ENCODE data around the gene RHEB. TPM values are rescaled to one million over a fixed set of nuclear protein-coding genes. Genes with fewer than 3 reads are reported as not detected.

RHEB gene
- total and polyA plus RNA-seq, 2 donors (not counting 3 experiments of a cell fraction or from before 2014, with no cell fraction given): 59.4 to 108 TPM

DNA sequence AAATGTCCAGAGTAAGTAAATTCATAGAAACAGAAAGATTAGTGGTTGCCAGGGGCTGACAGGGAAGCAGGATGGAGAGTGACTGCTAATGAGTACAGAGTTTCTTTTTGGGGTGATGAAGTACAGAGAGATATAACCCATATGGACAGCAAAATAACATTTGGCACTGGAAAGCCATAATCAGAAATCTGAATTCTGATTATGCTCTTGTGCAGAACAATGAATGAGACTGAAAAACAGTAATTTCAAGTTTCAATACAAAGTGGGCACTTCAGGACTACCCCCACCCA is 4.5 kb downstream of the RHEB start:
- Histone ChIP-seq H2AFZ (ENCODE audit: low read depth, low read length) (no peak overlapping the region), H3K4me3 (replicated peaks in 1 of 3; ENCODE audit: insufficient read depth in 1 of 3, low read depth in 1 of 3, low read length in 3 of 3) (no peak overlapping the region), H3K36me3 (ENCODE audit: control insufficient read depth in 2 of 2, extremely low read depth in 1 of 2, insufficient read depth in 2 of 2, low read length in 2 of 2) (no peaks in the 10 kb centered on the region), H3K4me1 (ENCODE audit: control insufficient read depth, extremely low read depth, insufficient read depth, low read length) (peaks cover 9% of the 10 kb centered on the region), H3K79me2 (ENCODE audit: control insufficient read depth, insufficient read depth, low read length) (peaks cover 90% of the 10 kb centered on the region), H3K4me2 (ENCODE audit: insufficient read depth, low read length) (no peak overlapping the region), H3K9me1 (replicated peaks; ENCODE audit: control insufficient read depth, extremely low read depth, insufficient read depth, low read length) (no peaks in the 10 kb centered on the region), H3K9ac (replicated peaks; ENCODE audit: extremely low read depth, insufficient read depth, low read length) (no peak overlapping the region), H4K20me1 (replicated peaks; ENCODE audit: control insufficient read depth, extremely low read depth, insufficient read depth, low read length) (peaks cover 29% of the 10 kb centered on the region), H3K9me3 (replicated peaks; ENCODE audit: control insufficient read depth, insufficient read depth, low read length) (no peaks in the 10 kb centered on the region), H3K27me3 (ENCODE audit: control insufficient read depth in 2 of 2, insufficient read depth in 2 of 2, low read length in 2 of 2) (no peaks in the 10 kb centered on the region), H3K27ac (ENCODE audit: insufficient read depth, low read depth, low read length) (no peak overlapping the region)
- dilution Hi-C loops (cut with MboI; ENCODE audit: extremely low pct_ligation_motif_present, low sequenced_read_pairs): no loop called here
- CTCF ChIA-PET: no interaction called here
- DNase-seq (ENCODE audit: low read depth, low spot score): no peak
- POLR2A ChIA-PET: no interaction called here
- TF ChIP-seq, protein P1, sequence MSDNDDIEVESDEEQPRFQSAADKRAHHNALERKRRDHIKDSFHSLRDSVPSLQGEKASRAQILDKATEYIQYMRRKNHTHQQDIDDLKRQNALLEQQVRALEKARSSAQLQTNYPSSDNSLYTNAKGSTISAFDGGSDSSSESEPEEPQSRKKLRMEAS (IDR thresholded peaks at IDR 0.05; ENCODE audit: insufficient read depth, insufficient read length): no peak
- TF ChIP-seq EZH2 (IDR thresholded peaks at IDR 0.05; ENCODE audit: borderline replicate concordance, low read depth, low read length, severe bottlenecking) (no peak), POLR2AphosphoS5 (IDR thresholded peaks at IDR 0.05; ENCODE audit: insufficient read depth, low read depth, low read length) (no peak)
- intact Hi-C loops (cut with micrococcal nuclease): no loop called here
- FAIRE-seq: no peak
- no TSS peak for BruUV-seq (replicated peaks)

DNA sequence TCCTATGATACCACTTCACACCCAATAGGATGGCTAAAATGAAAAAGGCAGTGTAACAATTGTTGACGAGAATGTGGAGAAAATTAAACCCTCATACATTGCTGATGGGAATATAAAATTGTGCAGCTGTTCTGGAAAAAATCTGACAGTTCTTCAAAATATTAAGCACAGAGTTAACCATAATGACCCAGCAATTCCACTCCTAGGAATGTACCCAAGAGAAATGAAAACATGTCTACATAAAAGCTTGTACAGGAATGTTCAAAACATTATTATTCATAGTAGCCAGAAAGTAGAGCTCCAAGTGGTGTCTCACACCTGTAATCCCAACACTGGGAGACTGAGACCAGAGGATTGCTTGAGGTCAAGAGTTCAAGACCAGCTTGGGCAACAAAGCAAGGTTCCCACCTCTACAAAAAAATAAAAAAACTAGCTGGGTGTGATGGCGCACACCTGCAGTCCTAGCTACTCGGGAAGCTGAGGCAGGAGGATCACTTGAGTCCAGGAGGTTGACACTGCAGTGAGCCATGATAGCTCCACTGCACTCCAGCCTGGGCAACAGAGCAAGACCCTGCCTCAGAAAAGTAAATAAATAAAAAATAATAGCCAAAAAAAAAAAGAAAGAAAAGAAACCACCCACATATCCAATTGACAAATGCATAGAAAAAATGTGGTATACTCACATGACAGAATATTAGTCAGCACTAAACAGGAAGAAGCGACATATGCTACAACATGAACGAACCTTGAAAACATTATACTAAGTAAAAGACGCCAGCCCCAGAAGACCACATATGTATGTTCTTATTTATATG is 5.0 kb downstream of the RHEB start:
- Histone ChIP-seq H2AFZ (ENCODE audit: low read depth, low read length) (no peak overlapping the region), H4K20me1 (replicated peaks; ENCODE audit: control insufficient read depth, extremely low read depth, insufficient read depth, low read length) (peaks cover 31% of the 10 kb centered on the region), H3K9ac (replicated peaks; ENCODE audit: extremely low read depth, insufficient read depth, low read length) (no peak overlapping the region), H3K27ac (ENCODE audit: insufficient read depth, low read depth, low read length) (no peak overlapping the region), H3K9me3 (replicated peaks; ENCODE audit: control insufficient read depth, insufficient read depth, low read length) (no peaks in the 10 kb centered on the region), H3K27me3 (ENCODE audit: control insufficient read depth in 2 of 2, insufficient read depth in 2 of 2, low read length in 2 of 2) (no peaks in the 10 kb centered on the region), H3K36me3 (ENCODE audit: control insufficient read depth in 2 of 2, extremely low read depth in 1 of 2, insufficient read depth in 2 of 2, low read length in 2 of 2) (no peaks in the 10 kb centered on the region), H3K4me1 (ENCODE audit: control insufficient read depth, extremely low read depth, insufficient read depth, low read length) (peaks cover 9% of the 10 kb centered on the region), H3K79me2 (ENCODE audit: control insufficient read depth, insufficient read depth, low read length) (peaks cover 95% of the 10 kb centered on the region), H3K9me1 (replicated peaks; ENCODE audit: control insufficient read depth, extremely low read depth, insufficient read depth, low read length) (no peaks in the 10 kb centered on the region), H3K4me3 (replicated peaks in 1 of 3; ENCODE audit: insufficient read depth in 1 of 3, low read depth in 1 of 3, low read length in 3 of 3) (no peak overlapping the region), H3K4me2 (ENCODE audit: insufficient read depth, low read length) (no peak overlapping the region)
- no peak for TF ChIP-seq FOS (IDR thresholded peaks at IDR 0.05; ENCODE audit: borderline replicate concordance, insufficient read depth, low read length)
- TF ChIP-seq JUN (IDR thresholded peaks at IDR 0.05; ENCODE audit: borderline replicate concordance, insufficient read depth, insufficient read length, low read depth): no peak
- TF ChIP-seq, protein P2, sequence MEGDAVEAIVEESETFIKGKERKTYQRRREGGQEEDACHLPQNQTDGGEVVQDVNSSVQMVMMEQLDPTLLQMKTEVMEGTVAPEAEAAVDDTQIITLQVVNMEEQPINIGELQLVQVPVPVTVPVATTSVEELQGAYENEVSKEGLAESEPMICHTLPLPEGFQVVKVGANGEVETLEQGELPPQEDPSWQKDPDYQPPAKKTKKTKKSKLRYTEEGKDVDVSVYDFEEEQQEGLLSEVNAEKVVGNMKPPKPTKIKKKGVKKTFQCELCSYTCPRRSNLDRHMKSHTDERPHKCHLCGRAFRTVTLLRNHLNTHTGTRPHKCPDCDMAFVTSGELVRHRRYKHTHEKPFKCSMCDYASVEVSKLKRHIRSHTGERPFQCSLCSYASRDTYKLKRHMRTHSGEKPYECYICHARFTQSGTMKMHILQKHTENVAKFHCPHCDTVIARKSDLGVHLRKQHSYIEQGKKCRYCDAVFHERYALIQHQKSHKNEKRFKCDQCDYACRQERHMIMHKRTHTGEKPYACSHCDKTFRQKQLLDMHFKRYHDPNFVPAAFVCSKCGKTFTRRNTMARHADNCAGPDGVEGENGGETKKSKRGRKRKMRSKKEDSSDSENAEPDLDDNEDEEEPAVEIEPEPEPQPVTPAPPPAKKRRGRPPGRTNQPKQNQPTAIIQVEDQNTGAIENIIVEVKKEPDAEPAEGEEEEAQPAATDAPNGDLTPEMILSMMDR (IDR thresholded peaks at IDR 0.05; ENCODE audit: extremely low read depth in 1 of 2, insufficient read depth in 1 of 2, low read depth in 1 of 2, low read length in 2 of 2): no peak
- no peak for TF ChIP-seq MYC (IDR thresholded peaks at IDR 0.05; ENCODE audit: low read depth, low read length)
- no peak for TF ChIP-seq EZH2 (IDR thresholded peaks at IDR 0.05; ENCODE audit: borderline replicate concordance, low read depth, low read length, severe bottlenecking)
- TF ChIP-seq, protein P1 (IDR thresholded peaks at IDR 0.05; ENCODE audit: insufficient read depth, insufficient read length): no peak
- no peak for TF ChIP-seq POLR2AphosphoS5 (IDR thresholded peaks at IDR 0.05; ENCODE audit: insufficient read depth, low read depth, low read length)
- TF ChIP-seq GATA2 (IDR thresholded peaks at IDR 0.05; ENCODE audit: insufficient read depth, insufficient read length, low read depth, low read length): no peak
- TF ChIP-seq POLR2A (IDR thresholded peaks at IDR 0.05; ENCODE audit: low read depth, low read length): no peak
- dilution Hi-C loops (cut with MboI; ENCODE audit: extremely low pct_ligation_motif_present, low sequenced_read_pairs) (no loop called here), intact Hi-C loops (cut with micrococcal nuclease) (no loop called here)
- POLR2A ChIA-PET: no interaction called here
- BruUV-seq (replicated peaks): no TSS peak
- CTCF ChIA-PET: interaction anchor here (1.3 kb wide), 1 partner anchor 66 kb away, joined by 3 read pairs; no protein-coding TSS in a partner anchor
- FAIRE-seq (no peak), DNase-seq (ENCODE audit: low read depth, low spot score) (no peak)

Measured in endothelial cell of umbilical vein (primary cell).